Liver (tissue), 3 donors: ENCODE measurements around the gene DHCR24.

Source experiments
- JUND ChIP-seq, 2 donors: IDR thresholded peaks; 2 replicates each; pipeline ENCODE4 v1.6.1; 2016; ENCODE audit warnings: antibody characterized with exemption in 2 of 2
- MAX ChIP-seq: IDR thresholded peaks from 2 replicates; pipeline ENCODE4 v1.6.1; 2016; ENCODE audit warnings: antibody characterized with exemption
- RAD21 ChIP-seq, 2 donors: IDR thresholded peaks; 2 replicates each; pipeline ENCODE4 v1.6.1; 2016; ENCODE audit warnings: antibody characterized with exemption in 2 of 2, mild to moderate bottlenecking in 2 of 2
- TAF1 ChIP-seq: conservative IDR thresholded peaks from 2 replicates; pipeline ENCODE4 v1.6.1; 2016; ENCODE audit warnings: antibody characterized with exemption, mild to moderate bottlenecking
- YY1 ChIP-seq: IDR thresholded peaks from 2 replicates; pipeline ENCODE4 v1.6.1; 2016; ENCODE audit warnings: antibody characterized with exemption, mild to moderate bottlenecking
- TF ChIP-seq, protein P1 (sequence below): fragments of 150-350 bp; IDR thresholded peaks from 2 replicates; pipeline ENCODE4 v1.5.1; 2017; ENCODE audit warnings: improper control_type of control experiment, low read depth, low read length; ENCODE audit not compliant: missing input control
- TF ChIP-seq, protein P2 (sequence below): IDR thresholded peaks from 2 replicates; pipeline ENCODE4 v1.6.1; 2016; ENCODE audit warnings: antibody characterized with exemption
- TF ChIP-seq, protein P3 (sequence below): IDR thresholded peaks from 2 replicates; pipeline ENCODE4 v1.6.1; 2016; ENCODE audit warnings: antibody characterized with exemption
- TF ChIP-seq, protein P4 (sequence below): IDR thresholded peaks from 2 replicates; pipeline ENCODE4 v1.6.1; 2016; ENCODE audit warnings: antibody characterized with exemption, mild to moderate bottlenecking
- donor health status: healthy.
- donor health status: healthy.

DNA sequence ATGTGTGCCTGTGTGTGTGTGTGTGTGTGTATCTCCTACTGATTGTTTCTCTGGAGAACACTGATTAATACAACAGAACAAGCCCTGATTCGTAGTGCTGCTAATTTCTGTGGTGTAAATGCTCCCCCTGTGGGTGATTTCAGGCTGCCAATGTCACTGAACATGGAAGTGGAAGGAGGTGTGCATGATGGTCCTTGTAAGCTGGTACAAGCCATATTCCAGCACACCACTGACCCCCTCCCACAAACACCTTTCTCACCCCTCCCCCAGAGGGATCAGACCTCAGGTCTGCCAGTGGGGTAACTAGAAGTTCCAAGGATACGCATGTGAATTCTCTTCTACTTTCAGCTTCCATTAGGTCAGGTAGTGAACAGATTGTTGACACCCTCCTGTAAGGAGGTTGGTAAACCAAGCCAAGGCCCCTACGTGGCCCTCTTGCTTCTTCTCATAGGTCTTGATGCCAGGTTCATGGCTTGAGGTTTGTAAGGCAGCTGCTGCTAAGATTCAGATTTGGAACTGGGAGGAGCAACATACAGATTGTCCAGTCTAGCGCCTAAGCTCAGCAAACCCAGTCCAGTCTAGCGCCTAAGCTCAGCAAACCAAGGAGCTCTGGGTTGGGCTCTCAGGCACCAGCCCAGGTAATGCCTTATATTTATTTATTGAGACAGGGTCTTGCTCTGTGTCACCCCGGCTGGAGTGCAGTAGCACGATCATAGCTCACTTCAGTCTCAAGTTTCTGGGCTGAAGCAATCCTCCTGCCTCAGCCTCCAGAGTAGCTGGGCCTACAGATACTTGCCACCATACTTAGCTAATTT lies 38.7 kb downstream of the DHCR24 start:
- TF ChIP-seq, protein P1, sequence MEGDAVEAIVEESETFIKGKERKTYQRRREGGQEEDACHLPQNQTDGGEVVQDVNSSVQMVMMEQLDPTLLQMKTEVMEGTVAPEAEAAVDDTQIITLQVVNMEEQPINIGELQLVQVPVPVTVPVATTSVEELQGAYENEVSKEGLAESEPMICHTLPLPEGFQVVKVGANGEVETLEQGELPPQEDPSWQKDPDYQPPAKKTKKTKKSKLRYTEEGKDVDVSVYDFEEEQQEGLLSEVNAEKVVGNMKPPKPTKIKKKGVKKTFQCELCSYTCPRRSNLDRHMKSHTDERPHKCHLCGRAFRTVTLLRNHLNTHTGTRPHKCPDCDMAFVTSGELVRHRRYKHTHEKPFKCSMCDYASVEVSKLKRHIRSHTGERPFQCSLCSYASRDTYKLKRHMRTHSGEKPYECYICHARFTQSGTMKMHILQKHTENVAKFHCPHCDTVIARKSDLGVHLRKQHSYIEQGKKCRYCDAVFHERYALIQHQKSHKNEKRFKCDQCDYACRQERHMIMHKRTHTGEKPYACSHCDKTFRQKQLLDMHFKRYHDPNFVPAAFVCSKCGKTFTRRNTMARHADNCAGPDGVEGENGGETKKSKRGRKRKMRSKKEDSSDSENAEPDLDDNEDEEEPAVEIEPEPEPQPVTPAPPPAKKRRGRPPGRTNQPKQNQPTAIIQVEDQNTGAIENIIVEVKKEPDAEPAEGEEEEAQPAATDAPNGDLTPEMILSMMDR: no peak
- TF ChIP-seq JUND (IDR thresholded peaks at IDR 0.05): no peak
- TF ChIP-seq, protein P2, sequence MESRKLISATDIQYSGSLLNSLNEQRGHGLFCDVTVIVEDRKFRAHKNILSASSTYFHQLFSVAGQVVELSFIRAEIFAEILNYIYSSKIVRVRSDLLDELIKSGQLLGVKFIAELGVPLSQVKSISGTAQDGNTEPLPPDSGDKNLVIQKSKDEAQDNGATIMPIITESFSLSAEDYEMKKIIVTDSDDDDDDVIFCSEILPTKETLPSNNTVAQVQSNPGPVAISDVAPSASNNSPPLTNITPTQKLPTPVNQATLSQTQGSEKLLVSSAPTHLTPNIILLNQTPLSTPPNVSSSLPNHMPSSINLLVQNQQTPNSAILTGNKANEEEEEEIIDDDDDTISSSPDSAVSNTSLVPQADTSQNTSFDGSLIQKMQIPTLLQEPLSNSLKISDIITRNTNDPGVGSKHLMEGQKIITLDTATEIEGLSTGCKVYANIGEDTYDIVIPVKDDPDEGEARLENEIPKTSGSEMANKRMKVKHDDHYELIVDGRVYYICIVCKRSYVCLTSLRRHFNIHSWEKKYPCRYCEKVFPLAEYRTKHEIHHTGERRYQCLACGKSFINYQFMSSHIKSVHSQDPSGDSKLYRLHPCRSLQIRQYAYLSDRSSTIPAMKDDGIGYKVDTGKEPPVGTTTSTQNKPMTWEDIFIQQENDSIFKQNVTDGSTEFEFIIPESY: no peak
- TF ChIP-seq, protein P3, sequence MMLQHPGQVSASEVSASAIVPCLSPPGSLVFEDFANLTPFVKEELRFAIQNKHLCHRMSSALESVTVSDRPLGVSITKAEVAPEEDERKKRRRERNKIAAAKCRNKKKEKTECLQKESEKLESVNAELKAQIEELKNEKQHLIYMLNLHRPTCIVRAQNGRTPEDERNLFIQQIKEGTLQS: no peak
- TF ChIP-seq, protein P4, sequence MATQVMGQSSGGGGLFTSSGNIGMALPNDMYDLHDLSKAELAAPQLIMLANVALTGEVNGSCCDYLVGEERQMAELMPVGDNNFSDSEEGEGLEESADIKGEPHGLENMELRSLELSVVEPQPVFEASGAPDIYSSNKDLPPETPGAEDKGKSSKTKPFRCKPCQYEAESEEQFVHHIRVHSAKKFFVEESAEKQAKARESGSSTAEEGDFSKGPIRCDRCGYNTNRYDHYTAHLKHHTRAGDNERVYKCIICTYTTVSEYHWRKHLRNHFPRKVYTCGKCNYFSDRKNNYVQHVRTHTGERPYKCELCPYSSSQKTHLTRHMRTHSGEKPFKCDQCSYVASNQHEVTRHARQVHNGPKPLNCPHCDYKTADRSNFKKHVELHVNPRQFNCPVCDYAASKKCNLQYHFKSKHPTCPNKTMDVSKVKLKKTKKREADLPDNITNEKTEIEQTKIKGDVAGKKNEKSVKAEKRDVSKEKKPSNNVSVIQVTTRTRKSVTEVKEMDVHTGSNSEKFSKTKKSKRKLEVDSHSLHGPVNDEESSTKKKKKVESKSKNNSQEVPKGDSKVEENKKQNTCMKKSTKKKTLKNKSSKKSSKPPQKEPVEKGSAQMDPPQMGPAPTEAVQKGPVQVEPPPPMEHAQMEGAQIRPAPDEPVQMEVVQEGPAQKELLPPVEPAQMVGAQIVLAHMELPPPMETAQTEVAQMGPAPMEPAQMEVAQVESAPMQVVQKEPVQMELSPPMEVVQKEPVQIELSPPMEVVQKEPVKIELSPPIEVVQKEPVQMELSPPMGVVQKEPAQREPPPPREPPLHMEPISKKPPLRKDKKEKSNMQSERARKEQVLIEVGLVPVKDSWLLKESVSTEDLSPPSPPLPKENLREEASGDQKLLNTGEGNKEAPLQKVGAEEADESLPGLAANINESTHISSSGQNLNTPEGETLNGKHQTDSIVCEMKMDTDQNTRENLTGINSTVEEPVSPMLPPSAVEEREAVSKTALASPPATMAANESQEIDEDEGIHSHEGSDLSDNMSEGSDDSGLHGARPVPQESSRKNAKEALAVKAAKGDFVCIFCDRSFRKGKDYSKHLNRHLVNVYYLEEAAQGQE: no peak
- no peak for TF ChIP-seq RAD21 (IDR thresholded peaks at IDR 0.05)
- TF ChIP-seq YY1: no peak
- TF ChIP-seq MAX: no peak
- no peak for TF ChIP-seq TAF1
